Coronary artery (tissue), 2 donors: ENCODE data around the gene PCDHB5.
"Not testable (repeated sequence)": the region's sequence is repeated elsewhere in the genome, so short reads cannot be mapped to it uniquely, and the experiment has no call there.

ENCODE experiments used
- DNase-seq: peaks from one replicate; pipeline ENCODE4 v3.0.0-alpha.2; 2017; ENCODE audit warnings: low spot score
- H3K27ac ChIP-seq, 2 donors: fragments of 200-600 bp; sonication (generic); one replicate each; pipeline ENCODE4 v1.5.1; 2016 to 2019
- H3K4me3 ChIP-seq: fragments of 200-600 bp; sonication (generic); 2 replicates; pipeline ENCODE4 v1.5.1; 2016; ENCODE audit warnings: mild to moderate bottlenecking, moderate library complexity
- CTCF ChIP-seq: fragments of 200-600 bp; sonication (generic); IDR thresholded peaks from one replicate; pipeline ENCODE4 v1.5.1; 2019; ENCODE audit warnings: antibody characterized with exemption

The PCDHB5 gene

GRCh38 chr5:141172381-141173204 lies 37.6 kb downstream of the PCDHB5 start, which contains the start of gene PCDHB7:
Gene PCDHB7, plus strand, starts transcription at chr5:141172644. Its CDS starts 192 bp downstream, at chr5:141172836.
- no peak for TF ChIP-seq CTCF
- H3K27ac ChIP-seq = no peak within 1 kb of the TSS
- peak within 1 kb of the TSS; percentile 48 for H3K4me3 ChIP-seq
- no peak for DNase-seq

- DNase-seq, H3K27ac ChIP-seq: not testable (repeated sequence)
- peak overlapping the region; percentile 41 for H3K4me3 ChIP-seq
Measured at GRCh38 chr5:141174291-141175104, 39.5 kb downstream of the PCDHB5 start.

- DNase-seq = no peak
- no peak for TF ChIP-seq CTCF
- no peak overlapping the region for H3K4me3 ChIP-seq
- no peak overlapping the region for H3K27ac ChIP-seq
Measured at GRCh38 chr5:141175933-141176332, 40.9 kb downstream of the PCDHB5 start.

DNA sequence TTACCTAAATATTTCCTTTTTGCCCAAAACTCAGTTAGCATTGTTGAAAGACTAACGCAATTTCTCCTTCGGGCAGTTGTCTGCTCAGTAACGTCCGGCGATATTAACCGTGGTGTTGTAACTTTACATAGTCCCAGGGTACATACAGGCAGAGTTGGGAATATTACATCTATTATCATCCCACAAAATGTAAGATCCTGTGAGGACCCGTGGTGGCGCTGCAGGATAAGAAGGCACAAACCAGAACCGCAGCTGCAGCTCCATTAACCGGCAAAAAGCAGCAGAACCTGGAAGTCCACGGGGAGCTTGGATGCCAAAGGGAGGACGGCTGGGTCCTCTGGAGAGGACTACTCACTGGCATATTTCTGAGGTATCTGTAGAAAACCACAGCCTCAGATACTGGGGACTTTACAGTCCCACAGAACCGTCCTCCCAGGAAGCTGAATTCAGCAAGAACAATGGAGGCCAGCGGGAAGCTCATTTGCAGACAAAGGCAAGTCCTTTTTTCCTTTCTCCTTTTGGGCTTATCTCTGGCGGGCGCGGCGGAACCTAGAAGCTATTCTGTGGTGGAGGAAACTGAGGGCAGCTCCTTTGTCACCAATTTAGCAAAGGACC lies 42.7 kb downstream of the PCDHB5 start, which contains the start of gene PCDHB8:
Gene PCDHB8, plus strand, starts transcription at position 214 of the 615 bp plus-strand sequence. Its CDS starts 245 bp downstream, at position 459.
- not testable (repeated sequence) for DNase-seq, H3K4me3 ChIP-seq, H3K27ac ChIP-seq

- H3K27ac ChIP-seq, DNase-seq, H3K4me3 ChIP-seq: not testable (repeated sequence)
Measured at GRCh38 chr5:141179371-141179770, 44.4 kb downstream of the PCDHB5 start.

- DNase-seq, H3K4me3 ChIP-seq, H3K27ac ChIP-seq: not testable (repeated sequence)
Measured at GRCh38 chr5:141179876-141180275, 44.9 kb downstream of the PCDHB5 start.

GRCh38 chr5:141180313-141180712 lies 45.3 kb downstream of the PCDHB5 start:
- DNase-seq = no peak
- Histone ChIP-seq H3K4me3 (no peak overlapping the region), H3K27ac (no peak overlapping the region)
- TF ChIP-seq CTCF = no peak

GRCh38 chr5:141182248-141182647 lies 47.2 kb downstream of the PCDHB5 start, which contains the start of gene PCDHB16:
Gene PCDHB16, plus strand, starts transcription at chr5:141182387. Its CDS starts 173 bp downstream, at chr5:141182560.
- H3K27ac ChIP-seq = peak within 1 kb of the TSS; percentile 39 to 46
- DNase-seq = no peak

GRCh38 chr5:141184117-141184855 lies 49.3 kb downstream of the PCDHB5 start:
- H3K4me3 ChIP-seq = peak overlapping the region; percentile 40
- H3K27ac ChIP-seq, DNase-seq: not testable (repeated sequence)

More at GRCh38 chr5:141182248-141182647, 47.2 kb downstream of the PCDHB5 start, which contains the start of gene PCDHB16:
- no peak for TF ChIP-seq CTCF
- H3K4me3 ChIP-seq = peak within 1 kb of the TSS; percentile 61
